Ishikawa (cell line): ENCODE measurements around the gene EDN3.

ENCODE experiments used
- CEBPB ChIP-seq: IDR thresholded peaks from 2 replicates; pipeline ENCODE4 v1.6.1; 2012
- CREB1 ChIP-seq: IDR thresholded peaks from 2 replicates; pipeline ENCODE4 v1.6.1; 2012; ENCODE audit warnings: low read depth
- EGR1 ChIP-seq: IDR thresholded peaks from 2 replicates; pipeline ENCODE4 v1.6.1; 2012
- EP300 ChIP-seq: IDR thresholded peaks from 2 replicates; pipeline ENCODE4 v1.6.1; 2012; ENCODE audit warnings: borderline replicate concordance
- FOXM1 ChIP-seq: IDR thresholded peaks from 2 replicates; pipeline ENCODE4 v1.6.1; 2012; ENCODE audit warnings: low read depth, borderline replicate concordance
- RAD21 ChIP-seq: IDR thresholded peaks from 2 replicates; pipeline ENCODE4 v1.6.1; 2012; ENCODE audit warnings: low read depth
- TAF1 ChIP-seq: IDR thresholded peaks from 2 replicates; pipeline ENCODE4 v1.6.1; 2012; ENCODE audit warnings: low read depth, mild to moderate bottlenecking
- TCF12 ChIP-seq: IDR thresholded peaks from 2 replicates; pipeline ENCODE4 v1.6.1; 2012; ENCODE audit warnings: low read depth
- TEAD4 ChIP-seq: IDR thresholded peaks from 2 replicates; pipeline ENCODE4 v1.6.1; 2012
- YY1 ChIP-seq: IDR thresholded peaks from 2 replicates; pipeline ENCODE4 v1.6.1; 2012; ENCODE audit warnings: low read depth
- ZBTB7A ChIP-seq: IDR thresholded peaks from 2 replicates; pipeline ENCODE4 v1.6.1; 2012; ENCODE audit warnings: low read depth
- TF ChIP-seq, protein P1 (sequence below): IDR thresholded peaks from 2 replicates; pipeline ENCODE4 v1.6.1; 2012
- TF ChIP-seq, protein P2 (sequence below): IDR thresholded peaks from 2 replicates; pipeline ENCODE4 v1.6.1; 2012; ENCODE audit warnings: low read depth, mild to moderate bottlenecking
- TF ChIP-seq, protein P3 (sequence below): IDR thresholded peaks from 2 replicates; pipeline ENCODE4 v1.6.1; 2012

DNA sequence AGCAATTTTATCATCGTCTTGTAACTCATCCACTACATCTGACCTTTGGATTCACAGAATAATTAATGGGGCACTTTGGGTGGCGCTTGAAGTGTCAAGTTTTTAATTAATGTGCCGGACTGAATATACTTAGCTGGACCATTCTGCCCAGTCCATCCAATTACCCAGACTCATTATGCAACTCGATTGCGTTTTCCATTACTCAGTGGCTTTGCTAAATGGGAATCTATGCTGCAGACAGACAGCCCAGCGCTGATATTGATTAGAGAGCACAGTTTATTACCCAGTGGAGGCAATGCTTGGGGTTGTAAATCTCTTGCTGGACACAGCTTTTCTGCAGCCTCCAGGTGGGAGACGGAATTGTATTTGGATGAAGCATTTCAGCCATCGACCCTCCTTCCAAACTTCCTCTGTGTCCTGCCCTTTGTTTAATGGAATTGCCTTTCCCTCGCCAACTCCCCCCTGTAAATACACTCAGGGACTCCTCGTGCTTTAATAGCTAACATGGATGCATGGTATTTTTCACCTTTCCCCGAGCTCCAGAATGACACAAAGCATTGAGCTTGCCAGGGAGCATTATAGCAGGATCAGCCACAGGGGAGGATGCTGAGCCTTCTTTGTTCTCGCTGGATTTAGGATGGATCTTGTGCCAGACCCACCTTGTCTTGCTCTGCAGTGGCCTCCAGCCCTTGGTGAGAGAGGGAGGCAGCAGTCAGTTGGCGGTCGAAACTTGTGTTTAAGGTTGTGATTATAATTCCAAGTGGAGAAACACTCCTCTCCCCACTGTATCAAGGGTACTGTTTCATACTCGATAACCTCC lies 59.7 kb downstream of the EDN3 start:
- TF ChIP-seq TCF12 (no peak), EP300 (no peak), ZBTB7A (no peak), FOXM1 (no peak), YY1 (no peak), CREB1 (no peak), TAF1 (no peak), TEAD4 (no peak), CEBPB (no peak), RAD21 (no peak), EGR1 (no peak)
- TF ChIP-seq, protein P1, sequence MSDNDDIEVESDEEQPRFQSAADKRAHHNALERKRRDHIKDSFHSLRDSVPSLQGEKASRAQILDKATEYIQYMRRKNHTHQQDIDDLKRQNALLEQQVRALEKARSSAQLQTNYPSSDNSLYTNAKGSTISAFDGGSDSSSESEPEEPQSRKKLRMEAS: no peak
- TF ChIP-seq, protein P2, sequence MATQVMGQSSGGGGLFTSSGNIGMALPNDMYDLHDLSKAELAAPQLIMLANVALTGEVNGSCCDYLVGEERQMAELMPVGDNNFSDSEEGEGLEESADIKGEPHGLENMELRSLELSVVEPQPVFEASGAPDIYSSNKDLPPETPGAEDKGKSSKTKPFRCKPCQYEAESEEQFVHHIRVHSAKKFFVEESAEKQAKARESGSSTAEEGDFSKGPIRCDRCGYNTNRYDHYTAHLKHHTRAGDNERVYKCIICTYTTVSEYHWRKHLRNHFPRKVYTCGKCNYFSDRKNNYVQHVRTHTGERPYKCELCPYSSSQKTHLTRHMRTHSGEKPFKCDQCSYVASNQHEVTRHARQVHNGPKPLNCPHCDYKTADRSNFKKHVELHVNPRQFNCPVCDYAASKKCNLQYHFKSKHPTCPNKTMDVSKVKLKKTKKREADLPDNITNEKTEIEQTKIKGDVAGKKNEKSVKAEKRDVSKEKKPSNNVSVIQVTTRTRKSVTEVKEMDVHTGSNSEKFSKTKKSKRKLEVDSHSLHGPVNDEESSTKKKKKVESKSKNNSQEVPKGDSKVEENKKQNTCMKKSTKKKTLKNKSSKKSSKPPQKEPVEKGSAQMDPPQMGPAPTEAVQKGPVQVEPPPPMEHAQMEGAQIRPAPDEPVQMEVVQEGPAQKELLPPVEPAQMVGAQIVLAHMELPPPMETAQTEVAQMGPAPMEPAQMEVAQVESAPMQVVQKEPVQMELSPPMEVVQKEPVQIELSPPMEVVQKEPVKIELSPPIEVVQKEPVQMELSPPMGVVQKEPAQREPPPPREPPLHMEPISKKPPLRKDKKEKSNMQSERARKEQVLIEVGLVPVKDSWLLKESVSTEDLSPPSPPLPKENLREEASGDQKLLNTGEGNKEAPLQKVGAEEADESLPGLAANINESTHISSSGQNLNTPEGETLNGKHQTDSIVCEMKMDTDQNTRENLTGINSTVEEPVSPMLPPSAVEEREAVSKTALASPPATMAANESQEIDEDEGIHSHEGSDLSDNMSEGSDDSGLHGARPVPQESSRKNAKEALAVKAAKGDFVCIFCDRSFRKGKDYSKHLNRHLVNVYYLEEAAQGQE: no peak
- TF ChIP-seq, protein P3, sequence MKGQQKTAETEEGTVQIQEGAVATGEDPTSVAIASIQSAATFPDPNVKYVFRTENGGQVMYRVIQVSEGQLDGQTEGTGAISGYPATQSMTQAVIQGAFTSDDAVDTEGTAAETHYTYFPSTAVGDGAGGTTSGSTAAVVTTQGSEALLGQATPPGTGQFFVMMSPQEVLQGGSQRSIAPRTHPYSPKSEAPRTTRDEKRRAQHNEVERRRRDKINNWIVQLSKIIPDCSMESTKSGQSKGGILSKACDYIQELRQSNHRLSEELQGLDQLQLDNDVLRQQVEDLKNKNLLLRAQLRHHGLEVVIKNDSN: no peak
